SK-N-SH (cell line): ENCODE data around the gene KIF19. TPM values are rescaled to one million over a fixed set of nuclear protein-coding genes. Genes with fewer than 3 reads are reported as not detected.

Experiments used
- CTCF ChIA-PET: fragments of 300-600, 350-600 bp; formaldehyde crosslinking; extraction: SDS; loops from one replicate; lab custom pipeline; 2021; lab: Yijun Ruan, JAX
- POLR2A ChIA-PET: fragments of 350-600 bp; sonication (Branson Sonifier 250); formaldehyde crosslinking; extraction: SDS; loops from one replicate; lab custom pipeline; 2020; ENCODE audit warnings: antibody characterized with exemption, inconsistent platforms; lab: Yijun Ruan, JAX
- DNase-seq: peaks from one replicate; pipeline ENCODE4 v3.0.0; 2012
- H2AFZ ChIP-seq: fragments of 200-600 bp; sonication (generic); 2 replicates; pipeline ENCODE4 v1.8.1; 2016; ENCODE audit warnings: antibody characterized with exemption, mild to moderate bottlenecking, low read depth
- H3F3A ChIP-seq: fragments of 200-600 bp; sonication (generic); replicated peaks from 2 replicates; pipeline ENCODE3; 2016; ENCODE audit warnings: antibody characterized with exemption, mild to moderate bottlenecking; ENCODE audit not compliant: insufficient read depth
- H3K27ac ChIP-seq, 2 experiments: fragments of 200-500 bp in 1 of 2; fragments of 200-600 bp in 1 of 2; sonication (Bioruptor generic) in 1 of 2; sonication (generic), shearing (Covaris generic) in 1 of 2; 2 replicates each; pipeline versions ENCODE4 v1.5.1 to v1.6.1; 2014 to 2016; ENCODE audit warnings: low read depth in 2 of 2, inconsistent platforms in 1 of 2, low read length in 1 of 2, mild to moderate bottlenecking in 1 of 2, mixed read lengths in 1 of 2
- H3K27me3 ChIP-seq: fragments of 200-600 bp; sonication (generic), shearing (Covaris generic); 2 replicates; pipeline ENCODE4 v1.6.1; 2016; ENCODE audit warnings: mixed run types; ENCODE audit not compliant: insufficient read depth
- H3K36me3 ChIP-seq, 2 experiments: fragments of 200-500 bp in 1 of 2; fragments of 200-600 bp in 1 of 2; sonication (Bioruptor generic) in 1 of 2; sonication (generic) in 1 of 2; replicated peaks in 1 of 2; 2 replicates each; pipeline versions ENCODE3 to v1.5.1; 2014 to 2016; ENCODE audit warnings: low read length in 1 of 2, mild to moderate bottlenecking in 1 of 2; ENCODE audit not compliant: insufficient read depth in 2 of 2, control insufficient read depth in 1 of 2
- H3K4me1 ChIP-seq, 2 experiments: fragments of 200-500 bp in 1 of 2; fragments of 200-600 bp in 1 of 2; sonication (Bioruptor generic) in 1 of 2; sonication (generic), shearing (Covaris generic) in 1 of 2; 2 replicates each; pipeline versions ENCODE4 v1.5.1 to v1.6.1; 2014 to 2016; ENCODE audit warnings: low read depth in 1 of 2, low read length in 1 of 2, mixed run types in 1 of 2; ENCODE audit not compliant: insufficient read depth in 2 of 2, control insufficient read depth in 1 of 2
- H3K4me2 ChIP-seq: fragments of 200-600 bp; sonication (generic), shearing (Covaris generic); 2 replicates; pipeline ENCODE4 v1.6.1; 2017; ENCODE audit warnings: mixed run types
- H3K4me3 ChIP-seq, 2 experiments: fragments of 200-500 bp in 1 of 2; fragments of 200-600 bp in 1 of 2; sonication (Bioruptor generic) in 1 of 2; sonication (generic), shearing (Covaris generic) in 1 of 2; 2 replicates each; pipeline versions ENCODE4 v1.5.1 to v1.8.1; 2014 to 2016; ENCODE audit warnings: low read depth in 2 of 2, inconsistent platforms in 1 of 2, low read length in 1 of 2, mild to moderate bottlenecking in 1 of 2, mixed read lengths in 1 of 2, moderate library complexity in 1 of 2
- H3K79me2 ChIP-seq: fragments of 200-600 bp; sonication (generic); 2 replicates; pipeline ENCODE4 v1.8.1; 2017; ENCODE audit warnings: mild to moderate bottlenecking; ENCODE audit not compliant: insufficient read depth
- H3K9ac ChIP-seq: fragments of 200-600 bp; sonication (generic); 2 replicates; pipeline ENCODE4 v1.6.1; 2017; ENCODE audit warnings: mixed run types
- H3K9me2 ChIP-seq: fragments of 200-600 bp; sonication (generic); 2 replicates; pipeline ENCODE4 v1.6.1; 2017; ENCODE audit warnings: mixed run types
- H3K9me3 ChIP-seq: fragments of 200-600 bp; sonication (generic); 2 replicates; pipeline ENCODE4 v1.6.1; 2017; ENCODE audit warnings: mixed run types, mild to moderate bottlenecking, moderate library complexity
- H4K20me1 ChIP-seq: fragments of 200-600 bp; sonication (generic); 2 replicates; pipeline ENCODE4 v1.6.1; 2017; ENCODE audit warnings: mild to moderate bottlenecking, mixed run types; ENCODE audit not compliant: insufficient read depth
- ELF1 ChIP-seq: IDR thresholded peaks from 2 replicates; pipeline ENCODE4 v1.4.0; 2012
- EP300 ChIP-seq, 2 experiments: IDR thresholded peaks; 2 replicates each; pipeline versions ENCODE4 v1.4.0 to v1.6.1; 2012; ENCODE audit warnings: borderline replicate concordance in 1 of 2, low read depth in 1 of 2, low read length in 1 of 2
- EZH2phosphoT487 ChIP-seq: fragments of 200-600 bp; sonication (generic); IDR thresholded peaks from 2 replicates; pipeline ENCODE4 v1.6.1; 2017; ENCODE audit warnings: low read depth, mixed run types, mild to moderate bottlenecking, antibody characterized with exemption, moderate library complexity, borderline replicate concordance
- GATA2 ChIP-seq: sonication (generic); formaldehyde crosslinking; IDR thresholded peaks from 2 replicates; pipeline ENCODE4 v1.5.0; 2020; ENCODE audit warnings: mild to moderate bottlenecking, missing genetic modification reagents
- JUND ChIP-seq: IDR thresholded peaks from 2 replicates; pipeline ENCODE4 v1.4.0; 2012
- NFIC ChIP-seq: IDR thresholded peaks from 2 replicates; pipeline ENCODE4 v1.4.0; 2012; ENCODE audit warnings: borderline replicate concordance
- NRF1 ChIP-seq: IDR thresholded peaks from 2 replicates; pipeline ENCODE4 v1.6.1; 2012; ENCODE audit warnings: low read depth, mild to moderate bottlenecking, low read length
- POLR2AphosphoS5 ChIP-seq: IDR thresholded peaks from 2 replicates; pipeline ENCODE4 v1.6.1; 2012; ENCODE audit warnings: low read depth, low read length
- RAD21 ChIP-seq: IDR thresholded peaks from 2 replicates; pipeline ENCODE4 v1.6.1; 2012; ENCODE audit warnings: mild to moderate bottlenecking, low read length
- USF1 ChIP-seq: IDR thresholded peaks from 2 replicates; pipeline ENCODE4 v1.4.0; 2012; ENCODE audit warnings: low read depth, borderline replicate concordance
- ZBTB33 ChIP-seq: IDR thresholded peaks from 2 replicates; pipeline ENCODE4 v1.4.0; 2012; ENCODE audit warnings: low read depth, borderline replicate concordance
- WGBS: methylation state at CpG from one replicate; pipeline ENCODE4 v1.1.6; 2017; ENCODE audit warnings: low lambda C conversion rate; 5-methylcytosine and 5-hydroxymethylcytosine counted together
- polyA plus RNA-seq, 3 experiments: library from polyadenylated mRNA; depleted of rRNA; stranded (reverse); fragments of >200 nt; gene quantifications; 2 replicates each; pipeline ENCODE4 v1.2.3, GENCODE V29; 2012
- TF ChIP-seq, protein P1 (sequence below): IDR thresholded peaks from 2 replicates; pipeline ENCODE4 v1.6.1; 2012; ENCODE audit warnings: mild to moderate bottlenecking, low read depth, low read length, moderate library complexity

The KIF19 gene
- polyA plus RNA-seq, 1 of the 3 experiments (the other 2 are of a cell fraction), result not detected

GRCh38 chr17:74355065-74355464 is 29.0 kb downstream of the KIF19 start:
- Histone ChIP-seq H3K4me2 (no peak overlapping the region), H3K27me3 (no peaks in the 10 kb centered on the region), H3K79me2 (no peaks in the 10 kb centered on the region), H4K20me1 (no peaks in the 10 kb centered on the region), H3K9me2 (no peaks in the 10 kb centered on the region), H2AFZ (no peak overlapping the region), H3K9ac (no peak overlapping the region), H3K27ac (no peak overlapping the region), H3K36me3 (no peaks in the 10 kb centered on the region), H3K9me3 (no peaks in the 10 kb centered on the region), H3F3A (no peaks in the 10 kb centered on the region), H3K4me3 (no peak overlapping the region), H3K4me1 (peaks cover 0 to 2% of the 10 kb centered on the region in 2 experiments; a peak in 1 of 4 replicates)
- DNase-seq, result no peak
- POLR2A ChIA-PET, result no interaction called here
- CTCF ChIA-PET, result interaction anchor here (0.7 to 4.7 kb wide), 8 partner anchors 8 to 103 kb away, joined by 3 to 44 read pairs (median 4); partner anchors contain the start of gene GPR142
- 72% methylated on average over 4 of the region's 8 CpGs for WGBS
- TF ChIP-seq NFIC (no peak), ZBTB33 (no peak), JUND (no peak), NRF1 (no peak), USF1 (no peak), ELF1 (no peak), GATA2 (CRISPR knock-in tag) (no peak), RAD21 (no peak), EP300 (IDR thresholded peaks at IDR 0.05; ENCODE audit: borderline replicate concordance in 1 of 2, low read depth in 1 of 2, low read length in 1 of 2) (no peak), EZH2phosphoT487 (no peak), POLR2AphosphoS5 (no peak)
- TF ChIP-seq, protein P1, sequence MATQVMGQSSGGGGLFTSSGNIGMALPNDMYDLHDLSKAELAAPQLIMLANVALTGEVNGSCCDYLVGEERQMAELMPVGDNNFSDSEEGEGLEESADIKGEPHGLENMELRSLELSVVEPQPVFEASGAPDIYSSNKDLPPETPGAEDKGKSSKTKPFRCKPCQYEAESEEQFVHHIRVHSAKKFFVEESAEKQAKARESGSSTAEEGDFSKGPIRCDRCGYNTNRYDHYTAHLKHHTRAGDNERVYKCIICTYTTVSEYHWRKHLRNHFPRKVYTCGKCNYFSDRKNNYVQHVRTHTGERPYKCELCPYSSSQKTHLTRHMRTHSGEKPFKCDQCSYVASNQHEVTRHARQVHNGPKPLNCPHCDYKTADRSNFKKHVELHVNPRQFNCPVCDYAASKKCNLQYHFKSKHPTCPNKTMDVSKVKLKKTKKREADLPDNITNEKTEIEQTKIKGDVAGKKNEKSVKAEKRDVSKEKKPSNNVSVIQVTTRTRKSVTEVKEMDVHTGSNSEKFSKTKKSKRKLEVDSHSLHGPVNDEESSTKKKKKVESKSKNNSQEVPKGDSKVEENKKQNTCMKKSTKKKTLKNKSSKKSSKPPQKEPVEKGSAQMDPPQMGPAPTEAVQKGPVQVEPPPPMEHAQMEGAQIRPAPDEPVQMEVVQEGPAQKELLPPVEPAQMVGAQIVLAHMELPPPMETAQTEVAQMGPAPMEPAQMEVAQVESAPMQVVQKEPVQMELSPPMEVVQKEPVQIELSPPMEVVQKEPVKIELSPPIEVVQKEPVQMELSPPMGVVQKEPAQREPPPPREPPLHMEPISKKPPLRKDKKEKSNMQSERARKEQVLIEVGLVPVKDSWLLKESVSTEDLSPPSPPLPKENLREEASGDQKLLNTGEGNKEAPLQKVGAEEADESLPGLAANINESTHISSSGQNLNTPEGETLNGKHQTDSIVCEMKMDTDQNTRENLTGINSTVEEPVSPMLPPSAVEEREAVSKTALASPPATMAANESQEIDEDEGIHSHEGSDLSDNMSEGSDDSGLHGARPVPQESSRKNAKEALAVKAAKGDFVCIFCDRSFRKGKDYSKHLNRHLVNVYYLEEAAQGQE, result no peak
